HG03558 (cell line): ENCODE results near the gene ZNF672.
"Not testable (repeated sequence)": the region's sequence is repeated elsewhere in the genome, so short reads cannot be mapped to it uniquely, and the experiment has no call there.

Source experiments
- ATAC-seq: cut with Tn5 transposase; IDR thresholded peaks from one replicate; pipeline ENCODE4 v1.9.1; 2021; ENCODE audit warnings: moderate number of reproducible peaks; ENCODE audit not compliant: unreplicated experiment; ENCODE audit errors: extremely low read depth

The ZNF672 gene

DNA sequence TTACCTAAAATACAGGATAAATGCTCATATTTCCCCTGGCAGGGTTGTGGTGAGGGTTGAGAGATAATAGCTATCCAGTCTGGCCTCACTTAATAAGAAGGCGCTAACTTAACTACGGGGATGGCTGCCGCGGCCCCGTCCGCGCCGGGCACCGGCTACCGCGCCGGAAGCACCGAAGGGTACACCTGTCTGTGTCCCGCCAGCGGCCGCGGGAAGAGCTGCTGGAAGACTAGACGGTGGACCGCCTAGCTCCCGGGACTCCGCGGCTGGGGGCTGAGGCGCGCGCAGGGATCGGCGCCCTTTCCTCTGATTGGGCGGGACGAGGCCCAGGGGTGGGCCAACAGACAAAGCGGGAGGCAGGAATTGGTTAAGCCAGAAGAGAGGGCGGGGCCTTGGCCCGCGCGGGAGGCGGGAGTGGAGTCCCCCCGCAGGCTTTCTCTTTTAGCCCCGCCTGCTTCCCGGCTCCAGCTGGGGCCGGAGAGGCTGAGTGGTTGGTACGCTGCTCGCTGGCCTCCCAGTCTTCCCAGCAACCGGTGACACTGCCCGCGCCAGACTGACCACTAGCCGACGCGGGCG, at the start of gene ZNF672:
ZNF672 (plus strand) TSS at position 444 of the 576 bp plus-strand sequence. CDS start 9,051 bp downstream, outside the sequence.
- peak; percentile 74 for ATAC-seq

DNA sequence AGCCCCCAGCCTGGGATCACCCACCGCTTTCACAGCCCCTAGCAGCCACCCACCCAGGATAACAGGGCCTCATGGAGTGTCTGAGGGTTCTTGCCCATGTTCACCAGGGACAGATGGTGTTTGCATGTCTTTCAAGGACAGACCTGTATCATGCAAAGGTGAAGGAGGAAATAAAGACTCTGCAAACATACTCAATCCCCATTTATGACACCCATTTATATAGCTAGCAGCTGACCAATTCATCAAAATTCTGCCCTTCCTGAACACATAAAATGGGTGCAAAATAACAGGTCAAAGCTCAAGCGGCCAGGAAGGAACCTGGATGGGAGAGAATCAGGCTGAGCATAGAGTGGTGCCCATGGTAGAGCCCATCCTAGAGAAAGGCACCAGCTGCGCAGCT, 49.7 kb upstream of the ZNF672 start:
- no peak for ATAC-seq

DNA sequence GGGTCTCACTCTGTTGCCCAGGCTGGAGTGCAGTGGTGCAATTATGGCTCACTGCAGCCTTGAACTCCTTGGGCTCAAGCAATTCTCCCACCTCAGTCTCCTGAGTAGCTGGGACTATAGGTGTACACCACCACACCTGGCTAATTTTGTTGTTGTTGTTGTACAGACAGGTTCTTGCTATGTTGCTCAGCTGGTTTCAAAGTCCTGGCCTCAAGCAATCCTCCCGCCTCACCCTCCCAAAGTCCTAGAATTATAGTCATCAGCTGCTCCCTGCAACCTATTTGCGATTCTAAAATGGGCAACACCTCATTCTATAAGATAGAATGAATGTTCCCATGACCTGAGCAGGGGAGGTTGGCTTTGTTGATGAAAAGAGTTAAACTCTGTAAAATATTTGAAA, 48.7 kb upstream of the ZNF672 start:
- not testable (repeated sequence) for ATAC-seq

DNA sequence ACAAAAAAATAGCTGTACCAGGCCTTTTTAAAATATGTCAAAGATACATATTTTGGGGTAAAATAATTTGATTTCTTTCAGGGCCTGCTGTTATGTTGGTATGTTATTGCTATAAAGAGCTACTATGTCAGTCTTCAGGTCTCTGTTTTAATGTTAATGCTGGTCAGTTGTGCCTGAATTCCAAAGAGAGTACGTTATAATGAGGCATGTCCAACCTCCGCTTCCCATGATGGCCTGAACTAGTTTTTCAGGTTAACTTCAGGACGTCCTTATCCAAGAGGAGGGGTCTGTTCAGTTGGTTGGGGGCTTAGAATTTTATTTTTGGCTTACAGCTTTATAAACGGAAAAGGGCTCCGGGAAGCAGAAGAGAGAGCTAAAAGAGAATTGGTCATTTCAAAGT, 47.6 kb upstream of the ZNF672 start:
- ATAC-seq, result no peak

DNA sequence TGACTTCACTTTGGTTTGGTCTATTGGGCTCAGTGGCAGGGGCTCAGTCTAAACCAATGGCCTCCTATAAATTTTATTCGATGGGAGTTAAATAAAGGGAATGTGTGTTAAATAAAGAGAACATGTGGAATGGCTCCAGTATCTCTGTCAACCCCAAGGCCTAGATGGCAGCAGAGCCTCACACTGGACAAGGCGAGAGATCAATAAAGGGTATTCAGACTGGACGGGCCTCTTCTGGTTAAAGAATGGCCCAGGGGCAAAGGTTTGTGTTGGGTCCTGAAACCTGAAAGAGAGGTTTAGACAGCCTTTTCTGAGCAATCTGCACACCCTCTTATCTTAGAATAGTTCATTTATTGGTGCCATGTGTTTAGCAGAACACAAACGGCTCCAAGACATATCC, 47.0 kb upstream of the ZNF672 start:
- ATAC-seq, result no peak

DNA sequence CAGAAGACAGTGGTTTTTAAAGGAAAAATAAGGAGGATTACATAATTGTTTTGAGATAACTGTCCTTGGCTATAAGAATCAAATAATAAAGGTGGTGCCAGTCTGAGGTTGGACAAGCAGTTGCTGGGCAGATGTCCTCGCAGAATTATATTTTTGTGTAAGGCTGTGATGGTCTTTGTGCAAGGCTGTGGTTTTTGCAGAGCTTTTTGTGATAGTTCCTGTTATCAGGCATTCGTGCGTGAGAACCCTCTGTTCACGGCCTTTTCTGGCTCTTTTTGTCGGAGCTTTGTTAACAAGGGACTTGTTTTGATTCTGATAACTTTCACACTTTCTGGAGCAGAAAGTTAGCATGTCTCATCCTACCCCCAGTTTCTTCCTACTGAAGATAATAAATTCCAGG, 45.7 kb upstream of the ZNF672 start:
- ATAC-seq, result no peak

DNA sequence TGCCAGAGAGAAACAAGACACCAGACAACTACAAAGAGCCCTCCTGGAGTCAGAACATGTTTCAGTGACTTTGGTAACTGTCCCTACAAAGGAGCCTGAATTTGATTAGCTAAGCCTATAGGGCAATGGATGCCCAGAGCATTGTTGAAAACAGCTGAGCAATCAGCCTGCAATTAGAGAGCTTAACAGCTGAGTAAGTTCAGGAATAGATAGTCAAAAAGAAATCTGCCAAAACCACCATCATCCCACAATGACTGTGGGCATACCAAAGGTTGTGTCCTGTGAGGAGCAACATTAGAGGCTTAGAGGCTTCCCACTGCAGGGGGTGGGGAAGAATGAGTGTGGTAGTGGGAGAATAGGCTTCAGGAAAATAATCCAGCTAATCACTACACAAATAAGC, 44.4 kb upstream of the ZNF672 start:
- peak; percentile 92 for ATAC-seq

DNA sequence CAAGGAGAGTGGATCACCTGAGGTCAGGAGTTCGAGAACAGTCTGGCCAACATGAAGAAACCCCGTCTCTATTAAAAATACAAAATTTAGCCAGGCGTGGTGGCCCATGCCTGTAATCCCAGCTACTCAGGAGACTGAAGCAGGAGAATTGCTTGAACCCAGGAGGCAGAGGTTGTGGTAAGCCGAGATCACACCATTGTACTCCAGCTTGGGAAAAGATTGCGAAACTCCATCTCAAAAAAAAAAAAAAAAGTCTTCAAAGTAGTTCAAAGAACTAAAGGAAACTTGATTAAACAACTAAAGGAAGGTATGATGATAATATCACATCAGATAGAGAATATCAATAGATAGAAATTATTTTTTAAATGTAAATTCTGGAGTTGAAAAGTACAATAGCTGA, 43.4 kb upstream of the ZNF672 start:
- ATAC-seq, result not testable (repeated sequence)

DNA sequence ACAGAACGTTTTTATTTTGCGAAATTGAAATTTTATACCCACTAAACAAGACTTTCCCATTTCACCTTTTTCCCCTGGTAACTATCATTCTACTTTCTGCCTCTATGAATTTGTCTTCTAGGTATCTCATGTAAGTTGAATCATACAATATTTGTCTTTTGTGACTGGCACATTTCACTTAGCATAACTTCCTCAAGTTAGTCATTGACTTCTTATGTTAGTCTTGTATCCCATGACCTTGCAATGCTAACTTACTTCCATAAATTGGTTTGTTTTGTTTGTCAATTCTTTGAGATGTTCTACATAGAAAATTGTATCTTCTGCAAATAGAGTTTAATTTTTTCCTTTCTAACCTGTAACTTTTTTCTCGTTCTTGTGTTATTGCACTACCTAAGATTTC, 39.2 kb upstream of the ZNF672 start:
- no peak for ATAC-seq

DNA sequence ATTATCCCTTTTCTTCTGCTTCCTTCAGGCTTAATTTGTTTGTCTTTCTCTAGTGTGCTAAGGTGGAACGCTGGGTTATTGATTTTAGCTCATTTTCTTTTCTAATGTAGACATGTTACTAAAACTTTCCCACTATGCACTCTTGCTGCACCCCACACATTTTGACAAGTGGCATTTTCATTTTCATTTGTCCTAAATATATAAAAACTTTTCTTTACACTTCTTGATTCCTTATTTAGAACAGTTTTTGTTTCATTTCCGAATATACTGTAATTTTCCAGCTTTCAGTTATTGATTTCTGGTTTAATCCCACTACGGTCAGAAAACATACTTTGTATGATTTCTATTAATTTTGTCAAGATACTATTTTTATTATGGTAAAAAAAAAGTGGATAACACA, 37.6 kb upstream of the ZNF672 start:
- no peak for ATAC-seq

DNA sequence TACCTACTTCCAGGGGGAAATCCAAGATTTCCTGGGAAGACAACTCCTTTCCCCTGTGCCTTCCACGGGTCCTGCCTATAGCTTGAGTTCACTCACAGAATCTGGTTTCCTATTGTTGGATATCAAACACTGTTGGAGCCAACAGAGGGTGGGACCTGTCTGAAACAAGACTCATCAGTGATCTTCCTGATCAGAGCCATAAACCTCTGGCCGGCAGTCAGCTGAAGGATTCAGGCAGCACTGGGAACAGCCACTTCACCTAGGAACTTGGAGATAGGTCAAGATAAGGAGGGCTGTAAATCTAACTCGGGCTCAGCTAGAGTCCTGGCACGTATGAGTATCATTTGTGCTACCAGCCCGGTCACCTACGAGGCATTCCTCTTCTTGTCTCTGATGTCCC, 35.6 kb upstream of the ZNF672 start:
- ATAC-seq, result no peak

DNA sequence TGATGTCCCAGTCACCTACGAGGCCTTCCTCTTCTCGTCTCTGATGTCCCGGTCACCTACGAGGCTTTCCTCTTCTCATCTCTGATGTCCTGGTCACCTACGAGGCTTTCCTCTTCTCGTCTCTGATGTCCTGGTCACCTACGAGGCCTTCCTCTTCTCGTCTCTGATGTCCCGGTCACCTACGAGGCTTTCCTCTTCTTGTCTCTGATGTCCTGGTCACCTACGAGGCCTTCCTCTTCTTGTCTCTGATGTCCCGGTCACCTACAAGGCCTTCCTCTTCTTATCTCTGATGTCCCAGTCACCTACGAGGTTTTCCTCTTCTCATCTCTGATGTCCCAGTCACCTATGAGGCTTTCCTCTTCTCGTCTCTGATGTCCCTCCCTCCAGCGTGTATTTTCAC, 34.5 kb upstream of the ZNF672 start:
- ATAC-seq, result not testable (repeated sequence)

DNA sequence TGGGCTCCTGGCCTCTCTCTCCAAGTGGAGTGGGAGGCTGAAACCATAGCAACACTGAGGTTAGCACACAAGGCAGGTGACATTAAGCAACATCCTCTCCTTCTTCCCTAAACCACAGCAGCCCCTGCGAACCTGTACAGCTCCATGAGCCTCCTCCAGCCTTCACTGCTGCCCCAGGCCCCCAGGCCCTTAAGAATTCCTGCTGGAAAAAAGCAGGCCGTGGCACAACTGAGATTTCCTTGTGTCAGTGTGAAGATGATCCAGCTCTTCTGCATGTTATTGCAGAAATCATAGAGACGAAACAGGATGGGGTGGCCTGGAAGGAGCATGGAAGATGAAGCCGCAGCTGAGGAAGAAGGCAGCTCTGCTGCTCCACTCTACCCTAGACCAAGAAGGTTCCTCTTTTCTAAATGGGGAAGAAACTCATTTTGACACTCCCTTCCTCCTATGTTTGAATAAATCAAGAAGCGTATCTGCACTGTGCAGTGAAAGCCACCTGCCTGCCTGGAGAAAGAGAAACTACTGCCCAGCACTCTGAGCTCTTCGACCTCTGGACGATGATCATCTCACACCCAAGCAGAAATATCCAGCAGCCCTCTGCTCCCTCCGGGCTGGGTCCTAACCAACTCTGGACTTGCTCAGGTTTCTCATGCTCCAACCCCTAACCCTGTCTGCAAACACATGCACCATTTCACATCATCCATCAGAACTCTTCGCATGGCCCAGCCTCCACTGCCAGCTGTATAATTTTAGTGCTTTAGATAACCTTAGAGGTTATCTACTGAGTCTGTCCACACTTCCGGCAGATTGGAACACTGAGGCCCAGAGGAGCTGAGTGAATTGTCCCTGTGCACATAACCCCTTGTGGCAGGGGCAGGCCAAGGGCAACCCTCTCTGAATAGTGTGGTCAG, 33.0 kb upstream of the ZNF672 start:
- peak; percentile 81 for ATAC-seq

DNA sequence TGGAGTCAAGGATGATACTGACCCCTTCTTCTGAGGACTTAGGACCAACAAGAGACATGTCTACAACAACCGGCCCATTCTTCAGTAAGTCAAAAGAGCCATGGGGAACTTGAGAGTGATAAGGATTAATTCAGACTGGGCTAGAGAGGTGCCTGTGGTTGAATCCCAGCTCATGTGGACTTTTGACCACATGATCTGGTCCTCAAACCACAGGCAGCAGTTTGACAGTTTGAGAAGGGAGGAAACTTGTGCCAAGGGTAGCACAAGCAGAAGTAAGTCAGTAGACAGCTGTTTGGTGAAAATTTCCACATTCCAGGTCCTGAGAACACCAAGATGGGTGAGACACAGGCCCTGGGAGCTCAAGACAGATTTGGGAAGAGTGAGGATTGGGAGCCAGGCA, 32.1 kb upstream of the ZNF672 start:
- no peak for ATAC-seq

DNA sequence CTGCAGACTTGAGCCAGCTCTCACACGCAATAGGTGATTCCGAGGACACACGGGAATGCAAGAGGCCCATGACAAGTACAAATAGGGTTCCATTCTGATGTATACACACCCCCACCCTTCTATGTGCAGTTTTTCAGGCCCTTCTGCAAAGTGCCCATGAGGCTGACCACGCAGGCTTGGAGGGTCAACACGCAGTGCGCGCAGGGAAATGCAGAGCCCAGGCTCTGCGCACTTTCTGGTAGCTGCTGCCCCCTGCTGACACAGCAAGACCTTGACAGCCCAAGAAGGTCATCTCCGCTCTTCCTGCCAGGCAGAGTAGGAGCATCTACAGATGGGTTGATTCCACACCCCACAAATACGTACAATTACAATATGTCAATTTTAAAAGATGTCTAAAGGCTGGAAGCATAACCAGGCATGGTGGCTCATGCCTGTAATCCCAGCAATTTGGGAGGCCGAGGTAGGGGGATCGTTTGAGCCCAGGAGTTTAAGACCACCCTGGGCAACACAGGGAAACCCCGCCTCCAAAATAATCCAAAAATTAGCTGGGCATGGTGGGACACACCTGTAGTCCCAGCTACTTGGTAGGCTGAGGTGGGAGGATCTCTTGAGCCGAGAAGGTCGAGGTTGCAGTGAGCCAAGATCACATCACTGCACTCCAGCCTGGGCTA, 30.8 kb upstream of the ZNF672 start:
- ATAC-seq, result peak; percentile 28

DNA sequence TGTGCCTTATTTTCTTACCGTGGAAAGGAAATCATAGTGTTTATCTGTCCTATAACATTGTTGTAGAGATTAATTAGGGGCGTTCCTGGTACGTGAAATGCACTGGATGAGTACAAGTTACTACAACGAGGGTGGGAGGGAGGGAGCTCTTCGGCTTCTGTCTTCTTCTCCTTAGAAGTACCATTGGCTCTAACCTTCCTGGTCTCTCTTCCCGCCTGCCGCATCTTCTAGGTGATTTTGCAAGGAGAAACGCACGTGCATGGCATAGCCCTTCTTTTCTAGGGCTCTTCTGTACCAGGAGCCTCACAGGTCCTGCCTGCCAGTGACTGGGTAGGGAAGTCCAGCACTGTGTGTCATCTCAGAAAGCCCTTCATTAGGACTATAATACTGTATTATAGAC, 29.1 kb upstream of the ZNF672 start:
- ATAC-seq, result no peak

DNA sequence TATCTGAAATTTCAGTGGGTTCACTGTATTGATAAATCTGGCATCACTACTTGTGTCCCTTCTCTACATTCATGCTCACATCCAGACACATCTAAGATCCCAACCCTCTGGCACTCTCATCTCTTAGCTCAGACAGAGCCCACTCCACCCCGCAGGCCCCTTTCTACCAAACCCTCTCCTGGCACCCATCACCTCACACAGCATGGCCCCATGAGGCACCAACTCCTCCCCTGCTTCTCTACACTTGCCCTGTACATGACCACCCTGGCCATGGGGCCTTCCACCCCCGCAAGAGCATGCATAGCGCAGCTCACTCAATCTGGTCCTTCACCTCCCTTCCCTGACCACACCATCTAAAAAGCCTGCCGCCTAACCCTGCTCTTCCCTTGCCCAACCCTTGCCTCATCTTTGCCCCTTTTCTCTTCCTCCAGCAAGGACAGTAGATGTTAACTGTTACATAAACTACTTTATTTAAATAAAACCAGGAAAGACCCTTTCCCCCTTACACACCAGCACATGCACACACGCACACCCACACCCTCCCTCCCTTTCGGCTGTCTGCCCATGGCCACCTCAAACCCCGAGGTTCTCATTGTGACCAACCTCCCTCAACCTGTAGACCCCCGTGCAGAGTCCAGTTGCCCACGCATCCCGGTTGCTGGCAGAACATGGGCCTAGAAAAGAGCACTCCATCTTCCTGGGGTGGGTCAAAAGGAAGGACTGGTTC, 27.9 kb upstream of the ZNF672 start:
- ATAC-seq, result no peak

DNA sequence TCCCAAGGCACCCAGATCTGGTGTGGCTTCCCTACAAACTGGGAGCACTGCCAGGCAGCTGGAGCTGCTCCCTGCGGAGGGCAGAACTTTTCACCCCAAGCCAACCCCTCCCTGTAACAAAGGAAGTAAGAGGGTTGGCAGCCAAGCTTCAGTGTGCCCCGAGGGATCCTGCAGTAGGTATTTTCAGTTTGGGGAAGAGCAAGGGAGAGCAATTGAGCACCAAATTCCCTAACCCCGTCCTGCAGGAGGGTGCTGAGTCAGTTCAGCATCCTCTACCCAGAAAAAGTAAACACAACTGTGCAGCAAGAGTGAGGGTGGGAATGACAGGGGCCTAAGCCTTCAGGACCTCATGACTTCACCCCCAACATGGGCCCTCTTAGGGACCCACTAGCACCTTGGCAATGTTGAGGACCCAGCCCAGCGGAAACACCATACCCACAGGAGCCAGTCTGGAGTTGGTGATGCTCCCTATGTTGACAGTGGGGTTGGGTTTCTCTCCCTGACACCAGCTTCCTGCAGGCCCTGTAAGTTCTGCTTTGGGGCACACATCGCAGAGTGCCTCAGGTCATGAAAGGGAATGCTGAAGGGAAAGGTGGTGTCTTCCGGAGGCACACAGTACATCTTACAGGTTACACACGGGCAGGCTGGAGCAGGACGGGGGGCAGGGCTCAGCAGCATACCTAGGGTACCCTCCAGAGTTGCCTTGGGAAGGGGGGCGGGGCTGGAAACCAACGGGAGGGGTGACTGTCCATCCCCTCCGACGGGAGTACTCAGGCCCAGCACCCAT, 27.1 kb upstream of the ZNF672 start:
- no peak for ATAC-seq

DNA sequence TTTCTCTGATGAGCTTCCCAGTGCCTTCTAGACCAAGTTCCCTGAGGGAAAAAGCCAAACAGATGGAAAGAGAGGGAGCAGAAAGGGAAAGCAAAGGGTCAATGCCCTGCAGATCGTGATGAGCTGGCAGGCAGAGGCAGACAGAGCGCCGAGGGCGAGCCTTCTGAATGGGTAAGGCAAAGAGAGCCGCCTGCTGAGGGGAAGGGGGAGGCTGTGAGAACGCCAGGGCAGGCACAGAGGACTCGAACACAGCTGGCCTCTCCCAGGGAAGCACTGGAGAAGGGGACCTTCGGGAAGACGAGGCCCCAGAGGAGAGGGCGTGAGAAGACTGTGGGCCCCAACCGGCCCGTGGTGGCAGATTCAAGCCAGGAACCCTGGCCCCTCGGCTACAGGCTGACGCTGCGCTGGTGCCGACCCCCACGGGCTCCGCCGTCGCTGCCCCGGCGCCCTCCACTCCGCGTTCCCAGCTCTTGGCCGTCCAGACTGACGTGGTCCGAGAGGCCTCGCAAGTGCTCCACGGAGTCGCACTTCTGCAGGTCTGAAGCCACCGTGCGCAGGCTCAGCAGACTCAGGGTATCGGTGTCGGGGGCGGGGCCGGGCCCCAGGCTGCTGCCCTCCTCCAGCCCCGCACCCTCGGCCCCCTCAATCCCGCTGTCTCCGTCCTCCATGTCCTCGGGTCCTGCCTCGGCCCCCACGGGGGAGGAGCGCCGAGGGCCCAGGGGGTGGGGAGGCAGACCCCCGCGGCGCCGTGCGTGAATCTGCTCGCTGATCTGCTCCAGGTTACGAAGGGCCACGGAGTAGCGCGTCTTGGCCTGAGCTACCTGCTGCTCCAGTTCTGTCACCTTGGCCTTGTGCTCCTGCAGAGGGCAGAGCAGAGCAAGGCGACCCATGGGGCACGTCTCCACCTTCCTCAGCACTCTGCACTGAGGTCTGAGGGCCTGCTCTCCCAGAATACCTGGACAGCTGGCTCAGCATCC, 26.2 kb upstream of the ZNF672 start:
- no peak for ATAC-seq
